HCT116 (cell line): ENCODE data around the gene PINK1. TPM values are rescaled to one million over a fixed set of nuclear protein-coding genes. Genes with fewer than 3 reads are reported as not detected.

ENCODE experiments used
- ATAC-seq: fragments of 200-7000 bp; cut with Tn5 transposase; 2 replicates; pipeline ENCODE4 v1.9.1; 2020; ENCODE audit warnings: mild to moderate bottlenecking, moderate library complexity
- BruUV-seq: library from RNA; stranded (reverse); fragments of 400-500 nt; replicated peaks from 2 replicates; lab custom pipeline; 2021; lab: Mats Ljungman, UMichigan
- CTCF ChIA-PET: fragments of 300-600 bp; sonication (Branson Sonifier 250); formaldehyde crosslinking; loops from one replicate; lab custom pipeline; 2021; ENCODE audit warnings: antibody characterized with exemption; lab: Charles Lee
- POLR2A ChIA-PET: fragments of 300-600, 350-600 bp; sonication (Branson Sonifier 250); formaldehyde crosslinking; loops from one replicate; lab custom pipeline; 2021; ENCODE audit warnings: antibody characterized with exemption; lab: Charles Lee
- RAD21 ChIA-PET, 2 experiments: fragments of 300-600 bp; sonication (Branson Sonifier 250); formaldehyde crosslinking; loops; one replicate each; lab custom pipeline; 2023; ENCODE audit warnings: low total read pairs in 2 of 2; ENCODE audit not compliant: uncharacterized antibody in 2 of 2, unreplicated experiment in 2 of 2, low non-redundant PET in 1 of 2; lab: Charles Lee
- DNase-seq: peaks from one replicate; pipeline ENCODE4 v3.0.0-alpha.2; 2010; ENCODE audit warnings: low read depth, low spot score
- H2AFZ ChIP-seq: fragments of 200-600 bp; shearing (Covaris generic), sonication (generic); 2 replicates; pipeline ENCODE4 v1.6.1; 2017; ENCODE audit warnings: low read depth, mixed run types, mixed read lengths, antibody characterized with exemption, low read length; ENCODE audit not compliant: poor library complexity, severe bottlenecking
- H3K27ac ChIP-seq: 2 replicates; pipeline ENCODE4 v1.5.1; 2012; ENCODE audit warnings: low read depth, low read length
- H3K27me3 ChIP-seq: fragments of 200-600 bp; sonication (generic); 2 replicates; pipeline ENCODE4 v1.6.1; 2016; ENCODE audit warnings: mixed run types, low read length, mixed read lengths; ENCODE audit not compliant: insufficient read depth
- H3K36me3 ChIP-seq, 2 experiments: fragments of 200-500 bp in 1 of 2; fragments of 200-600 bp in 1 of 2; sonication (Bioruptor generic) in 1 of 2; sonication (generic) in 1 of 2; 2 replicates each; pipeline versions ENCODE4 v1.5.1 to v1.6.1; 2014 to 2016; ENCODE audit warnings: low read length in 2 of 2, inconsistent platforms in 1 of 2, mixed read lengths in 1 of 2, mixed run types in 1 of 2; ENCODE audit not compliant: insufficient read depth in 2 of 2, control insufficient read depth in 1 of 2
- H3K4me1 ChIP-seq, 2 experiments: fragments of 200-600 bp in 1 of 2; sonication (generic) in 1 of 2; 2 replicates each; pipeline versions ENCODE4 v1.5.1 to v1.6.1; 2012 to 2017; ENCODE audit warnings: low read length in 2 of 2, inconsistent platforms in 1 of 2, mild to moderate bottlenecking in 1 of 2, mixed read lengths in 1 of 2, mixed run types in 1 of 2, moderate library complexity in 1 of 2; ENCODE audit not compliant: insufficient read depth in 2 of 2, control insufficient read depth in 1 of 2
- H3K4me2 ChIP-seq: fragments of 200-600 bp; sonication (generic); 2 replicates; pipeline ENCODE4 v1.6.1; 2017; ENCODE audit warnings: mixed run types, low read length, mixed read lengths
- H3K4me3 ChIP-seq, 2 experiments: fragments of 200-600 bp in 1 of 2; sonication (generic) in 1 of 2; replicated peaks in 1 of 2; 2 replicates each; pipeline ENCODE4 v1.5.1; 2011 to 2016; ENCODE audit warnings: low read length in 2 of 2, control low read depth in 1 of 2, low read depth in 1 of 2, mild to moderate bottlenecking in 1 of 2, mixed read lengths in 1 of 2, mixed run types in 1 of 2
- H3K79me2 ChIP-seq: fragments of 200-600 bp; sonication (generic); 2 replicates; pipeline ENCODE4 v1.6.1; 2017; ENCODE audit warnings: mild to moderate bottlenecking, mixed run types, low read length, moderate library complexity, mixed read lengths; ENCODE audit not compliant: insufficient read depth
- H3K9ac ChIP-seq: fragments of 200-600 bp; sonication (generic); 2 replicates; pipeline ENCODE4 v1.6.1; 2016; ENCODE audit warnings: low read length, mixed read lengths
- H3K9me2 ChIP-seq: fragments of 200-600 bp; sonication (generic), shearing (Covaris generic); 2 replicates; pipeline ENCODE4 v1.6.1; 2017; ENCODE audit warnings: mixed run types, mild to moderate bottlenecking, moderate library complexity; ENCODE audit not compliant: insufficient read depth
- H3K9me3 ChIP-seq, 2 experiments: fragments of 200-500 bp in 1 of 2; fragments of 200-600 bp in 1 of 2; sonication (Bioruptor generic) in 1 of 2; sonication (generic) in 1 of 2; 2 replicates each; pipeline ENCODE4 v1.6.1; 2014 to 2017; ENCODE audit warnings: low read length in 2 of 2, mixed read lengths in 2 of 2, inconsistent platforms in 1 of 2, low read depth in 1 of 2, mild to moderate bottlenecking in 1 of 2, mixed run types in 1 of 2, moderate library complexity in 1 of 2; ENCODE audit not compliant: control insufficient read depth in 1 of 2, insufficient read depth in 1 of 2
- H4K20me1 ChIP-seq: fragments of 200-600 bp; sonication (generic), shearing (Covaris generic); 2 replicates; pipeline ENCODE4 v1.6.1; 2017; ENCODE audit warnings: mixed run types, mild to moderate bottlenecking, moderate library complexity; ENCODE audit not compliant: insufficient read depth
- ATF3 ChIP-seq: IDR thresholded peaks from 2 replicates; pipeline ENCODE4 v1.6.1; 2012
- CBX3 ChIP-seq: IDR thresholded peaks from 2 replicates; pipeline ENCODE4 v1.6.1; 2012; ENCODE audit warnings: low read depth
- CTCF ChIP-seq, 3 experiments: fragments of 200-600 bp in 1 of 3; sonication (generic) in 1 of 3; IDR thresholded peaks in 2 of 3; conservative IDR thresholded peaks in 1 of 3; 2 replicates each; pipeline ENCODE4 v1.5.1; 2012 to 2017; ENCODE audit warnings: low read depth in 2 of 3, low read length in 2 of 3, antibody characterized with exemption in 1 of 3, borderline replicate concordance in 1 of 3, control low read depth in 1 of 3, mild to moderate bottlenecking in 1 of 3, mixed read lengths in 1 of 3, mixed run types in 1 of 3, moderate library complexity in 1 of 3; ENCODE audit not compliant: insufficient read depth in 1 of 3
- EGR1 ChIP-seq: IDR thresholded peaks from 2 replicates; pipeline ENCODE4 v1.6.1; 2012; ENCODE audit warnings: low read depth
- EZH2phosphoT487 ChIP-seq: fragments of 200-600 bp; IDR thresholded peaks from 2 replicates; pipeline ENCODE4 v1.6.1; 2018; ENCODE audit warnings: antibody characterized with exemption, borderline replicate concordance
- FOSL1 ChIP-seq: IDR thresholded peaks from 2 replicates; pipeline ENCODE4 v1.6.1; 2012; ENCODE audit warnings: low read depth
- JUND ChIP-seq: IDR thresholded peaks from 2 replicates; pipeline ENCODE4 v1.6.1; 2012
- POLR2AphosphoS5 ChIP-seq: IDR thresholded peaks from 2 replicates; pipeline ENCODE4 v1.6.1; 2011; ENCODE audit warnings: mild to moderate bottlenecking, low read depth, low read length, moderate library complexity
- TCF7L2 ChIP-seq: IDR thresholded peaks from 2 replicates; pipeline ENCODE4 v1.7.0; 2011; ENCODE audit warnings: borderline replicate concordance, inconsistent platforms; ENCODE audit not compliant: insufficient read depth, insufficient read length; ENCODE audit errors: extremely low read depth
- ZFX ChIP-seq: fragments of 450-650 bp; IDR thresholded peaks from 2 replicates; pipeline ENCODE4 v1.6.1; 2017
- ZNF274 ChIP-seq: fragments of 200-500 bp; sonication (Bioruptor generic); IDR thresholded peaks from 2 replicates; pipeline ENCODE4 v1.6.1; 2014; ENCODE audit warnings: mild to moderate bottlenecking, low read depth, low read length, inconsistent platforms
- intact Hi-C: fragments of 100-400 bp; cut with micrococcal nuclease; formaldehyde crosslinking; loops from 2 replicates; pipeline ENCODE4 v1.10.0; 2022
- total RNA-seq: library from RNA; stranded (reverse); gene quantifications from one replicate; pipeline ENCODE4 v1.2.1, GENCODE V29; 2021; ENCODE audit not compliant: unreplicated experiment
- TF ChIP-seq, protein P1 (sequence below): IDR thresholded peaks from 2 replicates; pipeline ENCODE4 v1.6.1; 2012

Gene PINK1
- total RNA-seq, 1 experiment from 2014 or later: 29.4 TPM

GRCh38 chr1:20596106-20596505 is 37.2 kb upstream of the PINK1 start:
- ChIA-PET RAD21 (interaction anchor here in 1 of 2 experiments (0.6 kb wide), 1 partner anchor 21 kb away, joined by 4 read pairs; no protein-coding TSS in a partner anchor), CTCF (interaction anchor here (1.1 kb wide), 1 partner anchor 21 kb away, joined by 3 read pairs; no protein-coding TSS in a partner anchor), POLR2A (no interaction called here)
- Histone ChIP-seq H3K27me3 (no peaks in the 10 kb centered on the region), H4K20me1 (no peaks in the 10 kb centered on the region), H3K9me3 (no peaks in the 10 kb centered on the region), H3K4me2 (no peak overlapping the region), H3K36me3 (no peaks in the 10 kb centered on the region), H3K4me1 (peaks cover 2 to 15% of the 10 kb centered on the region in 2 experiments), H3K4me3 (no peak overlapping the region), H3K9ac (no peak overlapping the region), H3K27ac (no peak overlapping the region), H3K9me2 (no peaks in the 10 kb centered on the region), H2AFZ (no peak overlapping the region), H3K79me2 (no peaks in the 10 kb centered on the region)
- ATAC-seq (no peak), DNase-seq (no peak)
- no TSS peak for BruUV-seq
- intact Hi-C loops: no loop called here
- TF ChIP-seq ATF3 (no peak), ZNF274 (no peak), TCF7L2 (no peak), EZH2phosphoT487 (no peak), POLR2AphosphoS5 (no peak), JUND (no peak), CTCF (IDR thresholded peaks at IDR 0.05 in 2 of 3, conservative IDR thresholded peaks at IDR 0.05 in 1 of 3; ENCODE audit: borderline replicate concordance in 1 of 3, insufficient read depth in 1 of 3, low read depth in 2 of 3, low read length in 2 of 3) (no peak), FOSL1 (no peak), EGR1 (no peak), CBX3 (no peak), ZFX (no peak)
- TF ChIP-seq, protein P1, sequence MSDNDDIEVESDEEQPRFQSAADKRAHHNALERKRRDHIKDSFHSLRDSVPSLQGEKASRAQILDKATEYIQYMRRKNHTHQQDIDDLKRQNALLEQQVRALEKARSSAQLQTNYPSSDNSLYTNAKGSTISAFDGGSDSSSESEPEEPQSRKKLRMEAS: no peak
